ENCODE data around the gene PTPRJ. TPM values are rescaled to one million over a fixed set of nuclear protein-coding genes. Genes with fewer than 3 reads are reported as not detected.
A peak's percentile ranks its signal among the peaks of the same experiment; 100 is the strongest.

PTPRJ gene
- total and polyA plus RNA-seq, 9 of the 15 experiments (the other 6 are each of a cell fraction or from before 2014, with no cell fraction given): 0.56 to 10.7 (median 4.8) TPM

DNA sequence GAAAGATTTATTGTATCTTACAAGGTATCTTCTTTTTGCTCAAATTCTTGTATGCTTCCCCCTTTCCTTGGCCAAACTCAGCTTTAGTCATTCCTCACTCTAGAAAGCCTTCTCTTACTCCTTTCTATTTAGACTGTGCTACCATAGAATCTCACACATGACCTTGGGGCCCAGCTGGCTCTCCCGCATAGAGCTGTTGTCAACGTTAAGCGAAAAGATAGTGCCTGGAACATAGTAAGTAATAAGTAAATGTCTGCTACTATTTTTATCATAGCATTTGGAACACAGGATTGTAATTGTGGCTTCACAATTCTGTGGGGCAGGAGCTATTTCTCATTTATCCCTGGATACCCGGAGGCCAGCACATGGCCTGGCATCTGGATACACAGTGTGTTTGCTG lies 197.3 kb downstream of the PTPRJ start:
- Histone ChIP-seq H3K9ac (ENCODE audit: insufficient read depth in 1 of 2, low read depth in 2 of 2, low read length in 2 of 2) (no peak overlapping the region), H3K36me3 (ENCODE audit: control insufficient read depth, insufficient read depth, low read length) (no peaks in the 10 kb centered on the region), H4K20me1 (replicated peaks; ENCODE audit: control insufficient read depth, insufficient read depth, low read length) (no peaks in the 10 kb centered on the region), H3K9me1 (ENCODE audit: control insufficient read depth, insufficient read depth, low read length) (no peaks in the 10 kb centered on the region), H3K4me3 (no peak overlapping the region), H3K4me1 (replicated peaks in 1 of 2; ENCODE audit: control insufficient read depth in 2 of 2, insufficient read depth in 2 of 2, low read length in 2 of 2) (no peaks in the 10 kb centered on the region), H3K9me3 (replicated peaks; ENCODE audit: control insufficient read depth, insufficient read depth, low read depth, low read length) (no peaks in the 10 kb centered on the region), H3K79me2 (ENCODE audit: control insufficient read depth, insufficient read depth, low read length) (no peaks in the 10 kb centered on the region), H2AFZ (ENCODE audit: low read depth, low read length) (no peak overlapping the region), H3K27me3 (ENCODE audit: control insufficient read depth in 2 of 2, insufficient read depth in 2 of 2, low read length in 2 of 2) (peaks cover 0 to 12% of the 10 kb centered on the region in 2 experiments; a peak in 2 of 5 replicates), H3K4me2 (ENCODE audit: insufficient read depth, low read length) (no peak overlapping the region), H3K27ac (ENCODE audit: extremely low read depth, low read depth, low read length) (no peak overlapping the region)
- FAIRE-seq (no peak), ATAC-seq (no peak), DNase-seq (ENCODE audit: extremely low read depth in 1 of 4, low spot score in 3 of 4) (no peak)
- WGBS (ENCODE audit: insufficient coverage, low coverage, missing lambda C conversion rate): 4% methylated on average over 4 of the region's 4 CpGs
- in situ Hi-C loops (cut with MboI): no loop called here
- TF ChIP-seq FOSL1 (tag; conservative IDR thresholded peaks at IDR 0.05) (no peak), TFAM (CRISPR knock-in tag; conservative IDR thresholded peaks at IDR 0.05) (no peak), TCF3 (CRISPR knock-in tag; IDR thresholded peaks at IDR 0.05) (no peak)
- CTCF ChIA-PET (ENCODE audit: low intra/inter-chr PET ratio): no interaction called here
- intact Hi-C loops (cut with micrococcal nuclease): no loop called here
- BruUV-seq (replicated peaks): no TSS peak
- POLR2A ChIA-PET: interaction anchor here (0.6 kb wide), 2 partner anchors 13 to 894 kb away, joined by 3 read pairs; no protein-coding TSS in a partner anchor

DNA sequence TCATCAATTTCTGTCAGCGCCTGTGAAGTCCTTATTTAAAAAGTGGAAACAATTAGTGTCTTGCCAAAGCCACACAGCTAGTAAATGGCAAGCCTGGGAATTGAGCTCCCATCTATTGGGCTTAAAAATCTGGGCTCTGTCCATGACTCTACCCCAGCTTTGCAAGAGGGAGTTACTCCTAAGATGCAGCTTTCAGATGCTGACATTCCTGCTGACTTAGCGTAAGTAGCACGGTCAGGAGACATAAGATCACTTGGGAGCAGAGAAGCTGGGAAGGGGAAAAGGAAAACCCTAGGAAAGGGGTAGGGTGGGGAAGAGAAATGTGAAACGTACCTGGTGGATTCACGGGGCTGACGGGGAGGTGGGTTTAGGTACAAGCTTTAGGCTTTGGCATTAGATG lies 200.3 kb downstream of the PTPRJ start:
- FAIRE-seq (no peak), ATAC-seq (no peak), DNase-seq (ENCODE audit: extremely low read depth in 1 of 4, low spot score in 3 of 4) (no peak)
- no peaks in the 10 kb centered on the region for H3K9me1 ChIP-seq (ENCODE audit: control insufficient read depth, insufficient read depth, low read length)
- no peaks in the 10 kb centered on the region for H3K4me1 ChIP-seq (replicated peaks in 1 of 2; ENCODE audit: control insufficient read depth in 2 of 2, insufficient read depth in 2 of 2, low read length in 2 of 2)
- H3K36me3 ChIP-seq (ENCODE audit: control insufficient read depth, insufficient read depth, low read length): no peaks in the 10 kb centered on the region
- H3K79me2 ChIP-seq (ENCODE audit: control insufficient read depth, insufficient read depth, low read length): no peaks in the 10 kb centered on the region
- H3K27ac ChIP-seq (ENCODE audit: extremely low read depth, low read depth, low read length): no peak overlapping the region
- no peak overlapping the region for H3K4me3 ChIP-seq
- H3K27me3 ChIP-seq (ENCODE audit: control insufficient read depth in 2 of 2, insufficient read depth in 2 of 2, low read length in 2 of 2): peaks cover 0 to 12% of the 10 kb centered on the region in 2 experiments; a peak in 1 of 5 replicates
- WGBS (ENCODE audit: insufficient coverage, low coverage, missing lambda C conversion rate): 4% methylated on average over 6 of the region's 6 CpGs
- no peak overlapping the region for H3K9ac ChIP-seq (ENCODE audit: insufficient read depth in 1 of 2, low read depth in 2 of 2, low read length in 2 of 2)
- H3K9me3 ChIP-seq (replicated peaks; ENCODE audit: control insufficient read depth, insufficient read depth, low read depth, low read length): no peaks in the 10 kb centered on the region
- ChIA-PET CTCF (ENCODE audit: low intra/inter-chr PET ratio) (interaction anchor here (0.6 kb wide), 1 partner anchor 1817 kb away, joined by 3 read pairs; no protein-coding TSS in a partner anchor), POLR2A (interaction anchor here (0.6 kb wide), 1 partner anchor 71 kb away, joined by 4 read pairs; no protein-coding TSS in a partner anchor)
- in situ Hi-C loops (cut with MboI) (no loop called here), intact Hi-C loops (cut with micrococcal nuclease) (no loop called here)
- no TSS peak for BruUV-seq (replicated peaks)
- H3K4me2 ChIP-seq (ENCODE audit: insufficient read depth, low read length): no peak overlapping the region
- H4K20me1 ChIP-seq (replicated peaks; ENCODE audit: control insufficient read depth, insufficient read depth, low read length): no peaks in the 10 kb centered on the region
- TF ChIP-seq, protein P1, sequence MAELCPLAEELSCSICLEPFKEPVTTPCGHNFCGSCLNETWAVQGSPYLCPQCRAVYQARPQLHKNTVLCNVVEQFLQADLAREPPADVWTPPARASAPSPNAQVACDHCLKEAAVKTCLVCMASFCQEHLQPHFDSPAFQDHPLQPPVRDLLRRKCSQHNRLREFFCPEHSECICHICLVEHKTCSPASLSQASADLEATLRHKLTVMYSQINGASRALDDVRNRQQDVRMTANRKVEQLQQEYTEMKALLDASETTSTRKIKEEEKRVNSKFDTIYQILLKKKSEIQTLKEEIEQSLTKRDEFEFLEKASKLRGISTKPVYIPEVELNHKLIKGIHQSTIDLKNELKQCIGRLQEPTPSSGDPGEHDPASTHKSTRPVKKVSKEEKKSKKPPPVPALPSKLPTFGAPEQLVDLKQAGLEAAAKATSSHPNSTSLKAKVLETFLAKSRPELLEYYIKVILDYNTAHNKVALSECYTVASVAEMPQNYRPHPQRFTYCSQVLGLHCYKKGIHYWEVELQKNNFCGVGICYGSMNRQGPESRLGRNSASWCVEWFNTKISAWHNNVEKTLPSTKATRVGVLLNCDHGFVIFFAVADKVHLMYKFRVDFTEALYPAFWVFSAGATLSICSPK (IDR thresholded peaks at IDR 0.05; ENCODE audit: borderline replicate concordance): no peak
- TF ChIP-seq BCOR (IDR thresholded peaks at IDR 0.05): no peak
- no peak for TF ChIP-seq NFYB (IDR thresholded peaks at IDR 0.05; ENCODE audit: extremely low read depth, insufficient read length)
- TF ChIP-seq ZSCAN29 (IDR thresholded peaks at IDR 0.05): no peak
- TF ChIP-seq ZNF668 (CRISPR knock-in tag; IDR thresholded peaks at IDR 0.05): no peak
- TF ChIP-seq ZNF316 (IDR thresholded peaks at IDR 0.05): peak; percentile 39; the same call in 1 of the 2 replicates
- no peak overlapping the region for H2AFZ ChIP-seq (ENCODE audit: low read depth, low read length)

All from K562 (cell line).